AG04449 (cell line): ENCODE measurements around the gene LRMDA.

Experiments
- CTCF ChIA-PET: fragments of 350-600 bp; formaldehyde crosslinking; extraction: SDS; loops from one replicate; lab custom pipeline; 2021; ENCODE audit warnings: antibody characterized with exemption; lab: Yijun Ruan, JAX
- POLR2A ChIA-PET: fragments of 400-600, 350-600 bp; formaldehyde crosslinking; extraction: SDS; loops from one replicate; lab custom pipeline; 2020; ENCODE audit warnings: antibody characterized with exemption, inconsistent platforms; lab: Yijun Ruan, JAX
- DNase-seq: peaks from one replicate; pipeline ENCODE4 v3.0.0-alpha.2; 2010; ENCODE audit warnings: low read depth, low spot score
- H3K4me3 ChIP-seq: 2 replicates; pipeline ENCODE4 v1.5.1; 2011; ENCODE audit warnings: low read depth, mild to moderate bottlenecking, control low read depth, low read length
- CTCF ChIP-seq: IDR thresholded peaks from one replicate; pipeline ENCODE4 v1.5.1; 2011; ENCODE audit warnings: mild to moderate bottlenecking, moderate library complexity, low read length, control low read depth, inconsistent platforms; ENCODE audit not compliant: insufficient read depth; ENCODE audit errors: missing control alignments

LRMDA gene

GRCh38 chr10:75645704-75646103, 214.3 kb downstream of the LRMDA start:
- ChIA-PET CTCF (no interaction called here), POLR2A (no interaction called here)
- DNase-seq = no peak
- no peak for TF ChIP-seq CTCF
- H3K4me3 ChIP-seq = no peak overlapping the region

- ChIA-PET POLR2A (no interaction called here), CTCF (no interaction called here)
Measured at GRCh38 chr10:75646218-75646915, 214.9 kb downstream of the LRMDA start.

GRCh38 chr10:75646916-75647315, 215.5 kb downstream of the LRMDA start:
- POLR2A ChIA-PET = no interaction called here
- no peak overlapping the region for H3K4me3 ChIP-seq
- DNase-seq = no peak

More at GRCh38 chr10:75646218-75646915, 214.9 kb downstream of the LRMDA start:
- TF ChIP-seq CTCF = no peak
- DNase-seq = no peak
- no peak overlapping the region for H3K4me3 ChIP-seq

GRCh38 chr10:75647675-75648074, 216.3 kb downstream of the LRMDA start:
- ChIA-PET CTCF (no interaction called here), POLR2A (no interaction called here)
- DNase-seq = no peak
- no peak overlapping the region for H3K4me3 ChIP-seq
- no peak for TF ChIP-seq CTCF

More at GRCh38 chr10:75646916-75647315, 215.5 kb downstream of the LRMDA start:
- no peak for TF ChIP-seq CTCF
- CTCF ChIA-PET = no interaction called here

GRCh38 chr10:75648351-75648750, 216.9 kb downstream of the LRMDA start:
- DNase-seq = no peak
- H3K4me3 ChIP-seq = no peak overlapping the region
- no peak for TF ChIP-seq CTCF
- ChIA-PET CTCF (no interaction called here), POLR2A (no interaction called here)

GRCh38 chr10:75648854-75649253, 217.4 kb downstream of the LRMDA start:
- H3K4me3 ChIP-seq = no peak overlapping the region
- no peak for DNase-seq
- CTCF ChIA-PET = no interaction called here
- POLR2A ChIA-PET = no interaction called here
- TF ChIP-seq CTCF = no peak
